WERI-Rb-1 (cell line): Measurements from ENCODE around the gene C11orf65.
"Not testable (repeated sequence)": the region's sequence is repeated elsewhere in the genome, so short reads cannot be mapped to it uniquely, and the experiment has no call there.

Source experiments
- DNase-seq: peaks from one replicate; pipeline ENCODE4 v3.0.0-alpha.2; 2020
- H3K27ac ChIP-seq: fragments of 250-450 bp; sonication (Bioruptor Pico); 2 replicates; pipeline ENCODE4 v1.5.1; 2020; ENCODE audit warnings: mild to moderate bottlenecking, moderate library complexity
- H3K27me3 ChIP-seq: fragments of 250-450 bp; sonication (Bioruptor Pico); 2 replicates; pipeline ENCODE4 v1.5.1; 2021; ENCODE audit warnings: mild to moderate bottlenecking, low read depth, moderate library complexity; ENCODE audit not compliant: insufficient read depth, severe bottlenecking
- H3K36me3 ChIP-seq: fragments of 250-450 bp; sonication (Bioruptor Pico); 2 replicates; pipeline ENCODE4 v1.5.1; 2020; ENCODE audit warnings: mild to moderate bottlenecking, moderate library complexity
- H3K4me3 ChIP-seq: 2 replicates; pipeline ENCODE4 v1.5.1; 2011; ENCODE audit warnings: low read depth, mild to moderate bottlenecking, control low read depth, low read length
- H3K9me3 ChIP-seq: fragments of 250-450 bp; sonication (Bioruptor Pico); 2 replicates; pipeline ENCODE4 v1.5.1; 2021; ENCODE audit warnings: mild to moderate bottlenecking, moderate library complexity; ENCODE audit not compliant: severe bottlenecking
- CTCF ChIP-seq: IDR thresholded peaks from 2 replicates; pipeline ENCODE4 v1.5.1; 2011; ENCODE audit warnings: low read depth, mild to moderate bottlenecking, control low read depth, inconsistent platforms, low read length

Gene C11orf65

GRCh38 chr11:108403052-108403451, 64.3 kb downstream of the C11orf65 start:
- no peak for DNase-seq
- H3K27me3 ChIP-seq, result no peaks in the 10 kb centered on the region
- no peak for TF ChIP-seq CTCF
- no peaks in the 10 kb centered on the region for H3K9me3 ChIP-seq
- no peak overlapping the region for H3K27ac ChIP-seq
- no peak overlapping the region for H3K4me3 ChIP-seq
- H3K36me3 ChIP-seq, result no peaks in the 10 kb centered on the region

DNA sequence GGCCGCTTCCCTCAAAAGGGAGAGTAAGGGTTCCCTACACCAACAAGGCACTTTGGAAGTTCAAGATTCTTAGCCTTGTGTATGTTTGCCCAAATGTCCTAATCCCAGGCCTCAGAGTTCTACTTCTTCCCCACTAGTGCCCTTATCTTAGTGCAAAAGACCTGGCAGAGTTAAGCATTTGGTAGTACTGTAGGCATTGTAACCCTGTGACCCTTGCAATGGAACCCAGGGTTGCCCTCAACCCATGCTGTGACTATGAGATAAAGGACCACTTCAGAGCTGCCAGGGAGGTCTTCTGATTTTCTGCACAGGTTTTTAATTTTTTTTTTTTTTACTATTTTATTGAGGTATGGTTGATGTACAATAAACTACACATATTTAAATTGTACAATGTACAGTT, 65.1 kb downstream of the C11orf65 start:
- H3K27ac ChIP-seq, result no peak overlapping the region
- H3K9me3 ChIP-seq, result no peaks in the 10 kb centered on the region
- no peak for DNase-seq
- no peak overlapping the region for H3K4me3 ChIP-seq
- TF ChIP-seq CTCF, result no peak
- H3K27me3 ChIP-seq, result no peaks in the 10 kb centered on the region
- no peaks in the 10 kb centered on the region for H3K36me3 ChIP-seq

DNA sequence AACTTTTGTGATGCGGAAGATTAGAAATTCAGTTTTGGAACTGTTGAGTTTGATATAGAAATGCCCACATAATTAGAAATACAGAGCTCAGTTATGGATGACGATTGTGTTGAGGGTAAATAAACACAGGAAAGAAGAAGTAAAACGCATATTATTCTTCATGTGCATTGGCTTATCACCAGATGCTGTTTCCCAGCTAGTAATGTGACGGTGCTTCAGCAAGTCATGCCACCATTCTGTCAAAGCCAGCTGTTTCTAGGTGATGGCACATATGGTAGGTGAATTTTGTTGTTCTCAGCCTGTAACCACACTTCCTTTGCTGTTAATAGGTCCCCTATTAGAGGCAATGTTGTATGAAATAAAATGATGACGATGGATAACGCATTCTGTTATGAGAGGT, 68.9 kb downstream of the C11orf65 start:
- Histone ChIP-seq H3K9me3 (no peaks in the 10 kb centered on the region), H3K4me3 (no peak overlapping the region), H3K27ac (no peak overlapping the region), H3K36me3 (no peaks in the 10 kb centered on the region), H3K27me3 (no peaks in the 10 kb centered on the region)
- no peak for DNase-seq
- no peak for TF ChIP-seq CTCF

GRCh38 chr11:108396672-108397071, 70.7 kb downstream of the C11orf65 start:
- H3K27ac ChIP-seq, H3K27me3 ChIP-seq, H3K4me3 ChIP-seq, DNase-seq, H3K9me3 ChIP-seq, H3K36me3 ChIP-seq: not testable (repeated sequence)

DNA sequence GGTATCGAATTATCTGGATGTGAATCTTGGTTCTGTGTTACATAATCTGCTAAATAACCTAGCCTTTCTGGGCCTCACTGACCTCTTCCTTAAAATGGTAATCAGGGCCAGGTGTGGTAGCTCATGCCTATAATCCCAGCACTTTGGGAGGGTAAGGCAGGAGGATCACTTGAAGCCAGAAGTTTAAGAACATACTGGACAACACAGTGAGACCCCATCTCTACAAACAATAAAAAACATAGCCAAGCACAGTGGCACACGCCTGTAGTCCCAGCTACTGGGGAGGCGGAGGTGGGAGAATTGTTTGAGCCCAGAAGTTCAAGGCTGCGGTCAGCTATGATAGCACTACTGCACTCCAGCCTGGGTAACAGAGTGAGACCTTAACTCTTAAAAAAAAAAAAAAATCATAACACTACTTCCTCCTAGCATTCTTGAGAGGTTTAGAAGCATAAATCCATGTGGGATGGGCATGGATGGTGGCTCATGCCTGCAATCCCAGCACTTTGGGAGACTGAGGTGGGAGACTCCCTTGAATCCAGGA, 72.5 kb downstream of the C11orf65 start:
- Histone ChIP-seq H3K4me3 (no peak overlapping the region), H3K27me3 (no peaks in the 10 kb centered on the region), H3K9me3 (no peaks in the 10 kb centered on the region), H3K36me3 (no peaks in the 10 kb centered on the region), H3K27ac (no peak overlapping the region)
- no peak for TF ChIP-seq CTCF
- DNase-seq, result no peak

GRCh38 chr11:108393046-108393445, 74.3 kb downstream of the C11orf65 start:
- TF ChIP-seq CTCF, result no peak
- Histone ChIP-seq H3K27me3 (no peaks in the 10 kb centered on the region), H3K4me3 (no peak overlapping the region), H3K36me3 (no peaks in the 10 kb centered on the region), H3K9me3 (no peaks in the 10 kb centered on the region), H3K27ac (no peak overlapping the region)
- no peak for DNase-seq
